HG03159 (cell line): ENCODE data around the gene PTGIR.
"Not testable (repeated sequence)": the region's sequence is repeated elsewhere in the genome, so short reads cannot be mapped to it uniquely, and the experiment has no call there.

Experiments used
- ATAC-seq: cut with Tn5 transposase; IDR thresholded peaks from one replicate; pipeline ENCODE4 v1.9.1; 2021; ENCODE audit warnings: mild to moderate bottlenecking, moderate library complexity; ENCODE audit not compliant: unreplicated experiment

The PTGIR gene

GRCh38 chr19:46639358-46640182 lies 14.7 kb upstream of the PTGIR start:
- ATAC-seq, result no peak

GRCh38 chr19:46637224-46637623 lies 12.3 kb upstream of the PTGIR start:
- ATAC-seq, result no peak

GRCh38 chr19:46635920-46636761 lies 11.3 kb upstream of the PTGIR start, which contains the start of gene GNG8:
Gene GNG8, minus strand, starts transcription at chr19:46636202. Its CDS starts 1,520 bp downstream, at chr19:46634682.
- no peak for ATAC-seq

- no peak for ATAC-seq
Measured at GRCh38 chr19:46634656-46635218, 9.8 kb upstream of the PTGIR start.

- peak; percentile 56 for ATAC-seq
Measured at GRCh38 chr19:46634045-46634655, 9.3 kb upstream of the PTGIR start.

- no peak for ATAC-seq
Measured at GRCh38 chr19:46633130-46633529, 8.2 kb upstream of the PTGIR start.

- no peak for ATAC-seq
Measured at GRCh38 chr19:46631481-46631880, 6.6 kb upstream of the PTGIR start.

GRCh38 chr19:46630586-46631205 lies 5.8 kb upstream of the PTGIR start:
- no peak for ATAC-seq

- ATAC-seq, result no peak
Measured at GRCh38 chr19:46629546-46630025, 4.7 kb upstream of the PTGIR start.

GRCh38 chr19:46628970-46629369 lies 4.1 kb upstream of the PTGIR start:
- not testable (repeated sequence) for ATAC-seq

GRCh38 chr19:46626446-46626845 lies 1.6 kb upstream of the PTGIR start:
- ATAC-seq, result no peak

- no peak for ATAC-seq
Measured at GRCh38 chr19:46625731-46626130, 842 bp upstream of the PTGIR start.

- no peak for ATAC-seq
Measured at GRCh38 chr19:46623915-46624502, 880 bp downstream of the PTGIR start.

GRCh38 chr19:46622118-46622446 lies 2.8 kb downstream of the PTGIR start:
- no peak for ATAC-seq

GRCh38 chr19:46621191-46622117 lies 3.4 kb downstream of the PTGIR start:
- no peak for ATAC-seq

- ATAC-seq, result no peak
Measured at GRCh38 chr19:46620716-46621115, 4.2 kb downstream of the PTGIR start.

GRCh38 chr19:46620267-46620666 lies 4.6 kb downstream of the PTGIR start:
- ATAC-seq, result no peak

- ATAC-seq, result peak; percentile 37
Measured at GRCh38 chr19:46618670-46619231, 6.1 kb downstream of the PTGIR start.

- ATAC-seq, result no peak
Measured at GRCh38 chr19:46617601-46618000, 7.3 kb downstream of the PTGIR start.
